Naive thymus-derived CD8-positive, alpha-beta T cell (primary cell): Measurements from ENCODE around the gene GYS1. TPM values are rescaled to one million over a fixed set of nuclear protein-coding genes. Genes with fewer than 3 reads are reported as not detected.

Experiments
- ATAC-seq, 2 donors: fragments of 150-1000 bp; cut with Tn5 transposase in 1 of 2; sonication (Bioruptor Pico), chemical (Tn5 transposase) in 1 of 2; 1 replicate in 1 of 2; 2 replicates in 1 of 2; pipeline ENCODE4 v1.10.0; 2021; ENCODE audit warnings: mild to moderate bottlenecking in 2 of 2, moderate library complexity in 2 of 2
- POLR2A ChIA-PET: fragments of 350-600 bp; sonication (Branson Sonifier 250); formaldehyde crosslinking; loops from one replicate; lab custom pipeline; 2021; ENCODE audit warnings: antibody characterized with exemption; lab: Charles Lee
- DNase-seq, 10 donors: peaks; one replicate each; pipeline versions ENCODE4 v3.0.0 to v3.0.0-alpha.2; 2020 to 2022
- H3K27ac Mint-ChIP-seq, 10 donors: one replicate each; pipeline ENCODE4 v1.8.0; 2020 to 2022; ENCODE audit warnings: mild to moderate bottlenecking in 10 of 10, mixed read lengths in 10 of 10, moderate library complexity in 4 of 10, inconsistent platforms in 1 of 10
- H3K27me3 Mint-ChIP-seq, 5 donors: one replicate each; pipeline ENCODE4 v1.8.0; 2021 to 2022; ENCODE audit warnings: mixed read lengths in 5 of 5
- H3K36me3 Mint-ChIP-seq, 3 donors: one replicate each; pipeline ENCODE4 v1.8.0; 2020 to 2022; ENCODE audit warnings: mixed read lengths in 3 of 3, mild to moderate bottlenecking in 2 of 3, inconsistent platforms in 1 of 3
- H3K4me1 Mint-ChIP-seq, 4 donors: one replicate each; pipeline ENCODE4 v1.8.0; 2021 to 2022; ENCODE audit warnings: mixed read lengths in 4 of 4
- H3K4me3 Mint-ChIP-seq, 10 donors: one replicate each; pipeline ENCODE4 v1.8.0; 2020 to 2022; ENCODE audit warnings: mild to moderate bottlenecking in 10 of 10, mixed read lengths in 10 of 10, moderate library complexity in 6 of 10, inconsistent platforms in 1 of 10
- H3K9me3 Mint-ChIP-seq, 9 donors: one replicate each; pipeline ENCODE4 v1.8.0; 2020 to 2022; ENCODE audit warnings: mixed read lengths in 9 of 9, mild to moderate bottlenecking in 3 of 9, inconsistent platforms in 1 of 9, moderate library complexity in 1 of 9
- polyA plus RNA-seq, 3 donors: library from polyadenylated mRNA; unstranded; fragments of 300-500 nt; fragmentation: Illumina TruSeq; gene quantifications; one replicate each; pipeline ENCODE4 v1.2.3, GENCODE V29; 2021
- total RNA-seq, 8 experiments: library from RNA in 2 of 8; stranded (reverse) in 2 of 8; gene quantifications; one replicate each; pipeline ENCODE4 v1.2.3 and lab custom pipeline; 2021 to 2026

GYS1 gene
- total and polyA plus RNA-seq, 5 experiments from 2014 or later, result 17.9 to 47.9 (median 31.0) TPM

GRCh38 chr19:49016067-49016839 is 23.1 kb upstream of the GYS1 start:
- Mint-ChIP-seq H3K4me3 (peak overlapping the region in 7 of 10 donors; percentile 13 to 95 (median 32)), H3K9me3 (no peaks in the 10 kb centered on the region), H3K4me1 (peaks cover 9 to 34% (median 21%) of the 10 kb centered on the region in 4 donors), H3K27ac (peak overlapping the region in 4 of 10 donors; percentile 12 to 80 (median 44)), H3K36me3 (peaks cover 0 to 10% (median 2%) of the 10 kb centered on the region in 3 donors), H3K27me3 (peaks cover 0 to 3% (median 0%) of the 10 kb centered on the region in 5 donors)
- ATAC-seq (no peak), DNase-seq (no peak)
- POLR2A ChIA-PET, result interaction anchor here (0.9 kb wide), 1 partner anchor 23 kb away, joined by 3 read pairs; the partner anchor contains the start of genes GYS1 and RUVBL2

- ATAC-seq (no peak), DNase-seq (no peak)
- Mint-ChIP-seq H3K4me3 (no peak overlapping the region), H3K27ac (no peak overlapping the region), H3K36me3 (peaks cover 0 to 23% (median 3%) of the 10 kb centered on the region in 3 donors), H3K27me3 (peaks cover 0 to 3% (median 0%) of the 10 kb centered on the region in 5 donors), H3K4me1 (peaks cover 5 to 21% (median 13%) of the 10 kb centered on the region in 4 donors), H3K9me3 (no peaks in the 10 kb centered on the region)
- POLR2A ChIA-PET, result no interaction called here
Measured at GRCh38 chr19:49014870-49015255, 21.8 kb upstream of the GYS1 start.

GRCh38 chr19:49014123-49014869 is 21.2 kb upstream of the GYS1 start:
- Mint-ChIP-seq H3K27ac (peak overlapping the region in 1 of 10 donors; percentile 82), H3K4me1 (peaks cover 4 to 16% (median 10%) of the 10 kb centered on the region in 4 donors), H3K36me3 (peaks cover 0 to 27% (median 3%) of the 10 kb centered on the region in 3 donors), H3K4me3 (peak overlapping the region in 2 of 10 donors; percentile 14 to 41), H3K9me3 (no peaks in the 10 kb centered on the region), H3K27me3 (peaks cover 0 to 3% (median 0%) of the 10 kb centered on the region in 5 donors)
- ATAC-seq, result no peak
- POLR2A ChIA-PET, result no interaction called here
- no peak for DNase-seq

GRCh38 chr19:49011194-49011593 is 18.1 kb upstream of the GYS1 start:
- ATAC-seq (no peak), DNase-seq (no peak)
- Mint-ChIP-seq H3K9me3 (no peaks in the 10 kb centered on the region), H3K4me3 (no peak overlapping the region), H3K36me3 (peaks cover 0 to 43% (median 7%) of the 10 kb centered on the region in 3 donors), H3K4me1 (no peaks in the 10 kb centered on the region), H3K27me3 (no peaks in the 10 kb centered on the region), H3K27ac (no peak overlapping the region)
- POLR2A ChIA-PET, result no interaction called here

GRCh38 chr19:49010453-49010852 is 17.3 kb upstream of the GYS1 start:
- DNase-seq (no peak), ATAC-seq (no peak)
- H3K4me1 Mint-ChIP-seq, result no peaks in the 10 kb centered on the region
- POLR2A ChIA-PET, result interaction anchor here (1.2 kb wide), 1 partner anchor 46 kb away, joined by 3 read pairs; no protein-coding TSS in a partner anchor
- no peaks in the 10 kb centered on the region for H3K9me3 Mint-ChIP-seq
- peaks cover 0 to 47% (median 8%) of the 10 kb centered on the region in 3 donors for H3K36me3 Mint-ChIP-seq
- H3K4me3 Mint-ChIP-seq, result no peak overlapping the region
- H3K27ac Mint-ChIP-seq, result peak overlapping the region in 1 of 10 donors; percentile 11
- H3K27me3 Mint-ChIP-seq, result no peaks in the 10 kb centered on the region

- Mint-ChIP-seq H3K27ac (no peak overlapping the region), H3K4me3 (no peak overlapping the region), H3K27me3 (no peaks in the 10 kb centered on the region), H3K9me3 (no peaks in the 10 kb centered on the region), H3K36me3 (peaks cover 0 to 50% (median 13%) of the 10 kb centered on the region in 3 donors), H3K4me1 (no peaks in the 10 kb centered on the region)
- ATAC-seq (no peak), DNase-seq (no peak)
- POLR2A ChIA-PET, result interaction anchor here (0.9 to 1.2 kb wide), 2 partner anchors 16 to 46 kb away, joined by 3 to 7 read pairs; partner anchors contain the start of genes GYS1 and RUVBL2
Measured at GRCh38 chr19:49009828-49010227, 16.7 kb upstream of the GYS1 start.

GRCh38 chr19:49006905-49007304 is 13.8 kb upstream of the GYS1 start:
- Mint-ChIP-seq H3K4me1 (no peaks in the 10 kb centered on the region), H3K27ac (no peak overlapping the region), H3K27me3 (no peaks in the 10 kb centered on the region), H3K36me3 (peaks cover 0 to 70% (median 13%) of the 10 kb centered on the region in 3 donors), H3K4me3 (no peak overlapping the region), H3K9me3 (no peaks in the 10 kb centered on the region)
- DNase-seq (no peak), ATAC-seq (no peak)
- POLR2A ChIA-PET, result no interaction called here

- Mint-ChIP-seq H3K36me3 (peaks cover 0 to 57% (median 10%) of the 10 kb centered on the region in 3 donors), H3K27ac (peak overlapping the region in 1 of 10 donors; percentile 43), H3K4me1 (no peaks in the 10 kb centered on the region), H3K27me3 (no peaks in the 10 kb centered on the region), H3K4me3 (peak overlapping the region in 1 of 10 donors; percentile 51), H3K9me3 (no peaks in the 10 kb centered on the region)
- DNase-seq (no peak), ATAC-seq (no peak)
- POLR2A ChIA-PET, result interaction anchor here (0.7 kb wide), 1 partner anchor 20 kb away, joined by 4 read pairs; no protein-coding TSS in a partner anchor
Measured at GRCh38 chr19:49004964-49005614, 12.0 kb upstream of the GYS1 start.

- POLR2A ChIA-PET, result interaction anchor here (0.7 kb wide), 1 partner anchor 19 kb away, joined by 4 read pairs; no protein-coding TSS in a partner anchor
- H3K36me3 Mint-ChIP-seq, result peaks cover 0 to 54% (median 12%) of the 10 kb centered on the region in 3 donors
- no peak overlapping the region for H3K4me3 Mint-ChIP-seq
Measured at GRCh38 chr19:49004133-49004532, 11.0 kb upstream of the GYS1 start.

GRCh38 chr19:48999481-49000325 is 6.6 kb upstream of the GYS1 start:
- POLR2A ChIA-PET, result no interaction called here
- H3K27ac Mint-ChIP-seq, result peak overlapping the region in 4 of 10 donors; percentile 0 to 70 (median 54)

More at GRCh38 chr19:49004133-49004532, 11.0 kb upstream of the GYS1 start:
- no peaks in the 10 kb centered on the region for H3K9me3 Mint-ChIP-seq
- H3K4me1 Mint-ChIP-seq, result peaks cover 0 to 9% (median 6%) of the 10 kb centered on the region in 4 donors
- DNase-seq (no peak), ATAC-seq (no peak)
- no peak overlapping the region for H3K27ac Mint-ChIP-seq
- H3K27me3 Mint-ChIP-seq, result no peaks in the 10 kb centered on the region

GRCh38 chr19:48997972-48998371 is 4.9 kb upstream of the GYS1 start:
- H3K27me3 Mint-ChIP-seq, result no peaks in the 10 kb centered on the region
- no peak overlapping the region for H3K4me3 Mint-ChIP-seq

More at GRCh38 chr19:48999481-49000325, 6.6 kb upstream of the GYS1 start:
- DNase-seq (peak; percentile 38 to 77 (median 54)), ATAC-seq (peak; percentile 87 to 89)
- Mint-ChIP-seq H3K36me3 (peaks cover 0 to 28% (median 2%) of the 10 kb centered on the region in 3 donors), H3K4me3 (no peak overlapping the region), H3K9me3 (no peaks in the 10 kb centered on the region), H3K4me1 (peaks cover 8 to 30% (median 20%) of the 10 kb centered on the region in 4 donors), H3K27me3 (no peaks in the 10 kb centered on the region)

More at GRCh38 chr19:48997972-48998371, 4.9 kb upstream of the GYS1 start:
- H3K4me1 Mint-ChIP-seq, result peaks cover 13 to 44% (median 32%) of the 10 kb centered on the region in 4 donors
- POLR2A ChIA-PET, result no interaction called here
- H3K36me3 Mint-ChIP-seq, result peaks cover 0 to 12% (median 2%) of the 10 kb centered on the region in 3 donors
- ATAC-seq, result no peak
- H3K27ac Mint-ChIP-seq, result peak overlapping the region in 1 of 10 donors; percentile 81
- H3K9me3 Mint-ChIP-seq, result no peaks in the 10 kb centered on the region
- DNase-seq, result peak in 5 of 10 donors; percentile 17 to 28 (median 22)
